Kidney epithelial cell (primary cell): ENCODE data around the gene GON4L. TPM values are rescaled to one million over a fixed set of nuclear protein-coding genes. Genes with fewer than 3 reads are reported as not detected.
A peak's percentile ranks its signal among the peaks of the same experiment; 100 is the strongest.
"Not testable (repeated sequence)": the region's sequence is repeated elsewhere in the genome, so short reads cannot be mapped to it uniquely, and the experiment has no call there.

ENCODE experiments used
- DNase-seq: peaks from one replicate; pipeline ENCODE4 v3.0.0-alpha.2; 2010; ENCODE audit warnings: low read depth
- H3K27me3 ChIP-seq: 2 replicates; pipeline ENCODE4 v1.6.0; 2011; ENCODE audit warnings: low read length; ENCODE audit not compliant: control insufficient read depth, insufficient read depth
- H3K36me3 ChIP-seq: 2 replicates; pipeline ENCODE4 v1.5.1; 2011; ENCODE audit warnings: low read length; ENCODE audit not compliant: control insufficient read depth, insufficient read depth
- H3K4me3 ChIP-seq: 2 replicates; pipeline ENCODE4 v1.5.1; 2011; ENCODE audit warnings: low read depth, mild to moderate bottlenecking, control low read depth, low read length
- CTCF ChIP-seq: IDR thresholded peaks from 2 replicates; pipeline ENCODE4 v1.5.1; 2011; ENCODE audit warnings: mild to moderate bottlenecking, moderate library complexity, low read length, control low read depth, inconsistent platforms; ENCODE audit not compliant: insufficient read depth, poor library complexity, severe bottlenecking
- total RNA-seq: library from RNA; depleted of rRNA; stranded (reverse); fragments of >200 nt; gene quantifications from 2 replicates; pipeline ENCODE4 v1.2.3, GENCODE V29; 2015

The GON4L gene
- total RNA-seq, 1 donor from 2014 or later: 25.3 TPM

- H3K4me3 ChIP-seq: no peak overlapping the region
- no peak for TF ChIP-seq CTCF
- H3K27me3 ChIP-seq: no peaks in the 10 kb centered on the region
- no peak for DNase-seq
- H3K36me3 ChIP-seq: no peaks in the 10 kb centered on the region
These were observed 40.7 kb upstream of the GON4L start for GRCh38 chr1:155897746-155898145.

DNA sequence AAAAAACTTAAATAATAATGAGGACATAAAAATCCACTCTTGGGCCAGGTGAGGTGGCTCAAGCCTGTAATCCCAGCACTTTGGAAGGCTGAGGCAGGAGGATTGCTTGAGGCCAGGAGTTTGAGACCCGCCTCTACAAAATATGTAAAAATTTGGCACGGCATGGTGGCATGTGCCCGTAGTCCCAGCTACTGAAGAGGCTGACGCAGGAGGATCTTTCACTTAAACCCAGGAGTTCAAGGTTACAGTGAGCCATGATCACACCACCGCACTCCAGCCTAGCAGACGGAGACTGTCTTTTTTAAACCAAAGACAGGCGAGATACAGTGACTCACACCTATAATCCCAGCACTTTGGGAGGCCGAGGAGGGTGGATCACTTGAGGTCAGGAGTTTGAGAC lies 39.5 kb upstream of the GON4L start:
- H3K36me3 ChIP-seq: not testable (repeated sequence)

GRCh38 chr1:155895617-155896016 lies 38.6 kb upstream of the GON4L start:
- H3K27me3 ChIP-seq, DNase-seq, H3K4me3 ChIP-seq, H3K36me3 ChIP-seq: not testable (repeated sequence)

More for the DNA sequence above, 39.5 kb upstream of the GON4L start:
- not testable (repeated sequence) for H3K27me3 ChIP-seq, H3K4me3 ChIP-seq, DNase-seq

DNA sequence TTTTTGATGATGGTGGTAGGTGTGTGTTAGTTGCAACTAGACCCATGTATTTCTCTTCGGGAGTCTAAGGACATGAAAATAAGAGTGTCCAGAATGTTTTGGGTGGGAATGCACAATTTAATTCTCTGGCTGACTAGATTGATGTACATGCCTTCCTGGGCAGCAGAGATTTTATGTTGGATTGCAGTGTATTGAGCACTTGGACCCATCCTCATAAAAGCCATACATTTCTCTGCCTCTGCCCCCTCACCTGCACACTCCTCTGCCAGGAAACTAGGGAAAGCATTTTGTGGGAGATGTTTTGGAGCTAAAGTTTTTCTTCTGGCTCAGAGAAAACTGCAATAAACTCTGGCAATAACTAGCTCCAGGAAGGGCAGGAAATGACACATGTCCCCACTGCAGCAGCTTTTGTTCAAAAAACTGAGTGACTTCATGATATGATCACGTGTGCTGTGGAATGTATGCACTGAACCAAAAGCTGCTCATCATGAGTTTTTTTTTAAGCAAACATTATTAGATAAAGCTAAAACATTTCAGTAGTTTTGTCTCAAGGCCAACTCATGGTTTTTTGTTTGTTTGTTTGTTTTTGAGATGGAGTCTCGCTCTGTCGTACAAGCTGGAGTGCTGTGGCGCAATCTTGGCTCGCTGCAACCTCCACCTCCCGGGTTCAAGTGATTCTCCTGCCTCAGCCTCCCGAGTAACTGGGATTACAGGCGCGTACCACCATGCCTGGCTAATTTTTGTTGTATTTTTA lies 36.6 kb upstream of the GON4L start:
- TF ChIP-seq CTCF: no peak
- Histone ChIP-seq H3K27me3 (no peaks in the 10 kb centered on the region), H3K4me3 (no peak overlapping the region), H3K36me3 (no peaks in the 10 kb centered on the region)
- DNase-seq: peak; percentile 57

DNA sequence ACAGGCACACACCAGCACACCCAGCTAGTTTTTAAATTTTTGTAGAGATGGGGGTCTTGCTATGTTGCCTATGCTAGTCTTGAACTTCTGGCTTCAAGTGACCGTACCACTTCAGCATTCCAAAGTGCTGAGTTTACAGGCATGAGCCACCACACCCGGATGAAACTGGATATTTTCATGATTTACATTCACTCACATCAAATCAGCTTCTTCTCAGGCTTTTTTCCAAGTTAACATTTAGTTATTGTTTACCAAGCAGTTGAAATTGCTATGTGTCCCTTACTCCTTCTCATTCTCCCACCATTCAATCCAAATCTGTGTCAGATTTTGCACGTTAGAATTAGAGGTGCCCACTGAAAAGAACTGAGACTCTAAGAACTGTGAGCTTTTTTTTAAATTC lies 35.8 kb upstream of the GON4L start:
- peak; percentile 57 for DNase-seq
- TF ChIP-seq CTCF: no peak
- no peaks in the 10 kb centered on the region for H3K27me3 ChIP-seq

DNA sequence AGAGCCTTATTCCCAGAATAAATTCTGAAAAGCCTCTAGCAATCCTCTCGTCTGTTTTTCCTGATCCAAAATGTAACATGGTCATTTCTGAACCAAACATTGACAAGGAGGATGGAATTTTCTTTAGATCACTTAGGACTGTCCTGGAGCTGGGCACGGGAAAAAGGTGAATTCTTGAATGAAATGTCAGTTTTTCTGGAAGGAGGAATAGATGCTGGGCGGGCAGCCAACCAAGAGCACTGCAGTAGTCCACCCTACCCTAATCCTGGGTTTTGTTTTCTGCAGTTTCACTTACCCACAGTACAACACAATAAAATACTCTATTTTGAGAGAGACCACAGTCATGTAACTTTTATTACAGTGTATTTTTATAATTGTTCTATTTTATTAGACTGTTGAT lies 33.2 kb upstream of the GON4L start:
- no peak for TF ChIP-seq CTCF
- DNase-seq: no peak
- Histone ChIP-seq H3K36me3 (no peaks in the 10 kb centered on the region), H3K27me3 (no peaks in the 10 kb centered on the region), H3K4me3 (no peak overlapping the region)

More for the DNA sequence above, 35.8 kb upstream of the GON4L start:
- H3K4me3 ChIP-seq: no peak overlapping the region
- H3K36me3 ChIP-seq: no peaks in the 10 kb centered on the region

DNA sequence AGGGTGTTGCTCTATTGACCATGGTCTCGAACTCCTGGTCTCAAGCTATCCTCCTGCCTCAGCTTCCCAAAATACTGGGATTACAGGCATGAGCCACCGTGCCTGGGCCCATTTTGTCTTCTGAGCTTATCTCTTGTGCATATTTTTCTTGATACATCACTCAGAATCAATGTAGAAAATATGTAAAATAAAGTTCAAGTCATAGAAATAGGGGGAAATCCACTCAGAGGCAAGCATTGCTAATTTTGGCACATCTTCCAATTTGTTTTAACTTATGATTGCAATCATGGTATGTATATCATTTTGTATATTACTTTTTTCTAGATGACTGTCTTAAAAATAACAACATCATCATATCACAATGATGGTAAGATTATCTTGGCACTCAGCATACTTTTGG lies 32.6 kb upstream of the GON4L start:
- TF ChIP-seq CTCF: no peak
- Histone ChIP-seq H3K27me3 (no peaks in the 10 kb centered on the region), H3K4me3 (no peak overlapping the region), H3K36me3 (no peaks in the 10 kb centered on the region)
- DNase-seq: no peak
